ENCODE measurements around the gene SIGLEC12. TPM values are rescaled to one million over a fixed set of nuclear protein-coding genes. Genes with fewer than 3 reads are reported as not detected.

Gene SIGLEC12
- total and polyA plus RNA-seq, 9 of the 15 experiments (the other 6 are each of a cell fraction or from before 2014, with no cell fraction given): 0.08 to 1.3 (median 0.54) TPM

DNA sequence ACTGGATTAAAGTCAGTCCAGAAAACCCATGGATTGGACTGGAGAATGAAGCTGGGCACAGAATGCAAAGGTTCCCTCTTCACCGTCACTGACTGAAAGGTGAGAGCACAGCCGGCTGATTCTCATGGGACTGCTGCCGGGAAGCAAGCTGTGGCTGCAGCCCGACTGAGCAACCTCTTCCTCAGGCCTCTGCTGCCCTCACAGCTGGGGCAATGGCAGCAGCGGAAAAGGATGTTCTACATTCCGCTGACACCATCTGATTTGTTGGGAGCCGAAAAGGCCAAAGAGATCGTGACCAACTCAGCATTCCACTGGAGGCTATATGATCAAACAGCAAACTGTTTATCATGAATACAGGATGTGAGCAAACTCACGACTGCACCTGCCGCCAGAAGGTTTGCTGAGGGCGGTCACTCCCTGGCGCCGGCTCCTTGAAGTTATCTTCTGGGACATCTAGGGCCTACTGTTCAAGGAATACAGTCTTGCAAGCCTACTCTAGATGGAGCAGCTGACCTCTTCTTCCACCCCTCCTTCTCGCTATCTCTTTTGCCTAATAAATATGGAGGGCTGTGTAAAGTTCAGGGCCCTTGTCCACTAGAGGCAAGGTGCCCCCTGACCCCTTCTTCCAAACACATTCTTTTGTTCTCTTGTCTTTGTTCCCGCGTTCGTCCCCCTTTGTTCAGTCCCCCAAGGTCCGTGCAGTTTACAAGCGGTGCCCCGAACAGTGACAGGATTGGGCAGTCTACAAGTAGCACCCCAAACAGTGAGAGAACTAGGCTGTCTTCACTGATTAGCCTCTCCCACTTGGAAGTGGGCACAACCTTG, 49.5 kb upstream of the SIGLEC12 start (continued):
- TF ChIP-seq ZFP30 (CRISPR knock-in tag; IDR thresholded peaks at IDR 0.05; ENCODE audit: borderline replicate concordance) (no peak), ETV1 (tag; conservative IDR thresholded peaks at IDR 0.05; ENCODE audit: low read depth) (peak; percentile 39; the same call in 1 of the 2 replicates), SPI1 (IDR thresholded peaks at IDR 0.05; ENCODE audit: borderline replicate concordance, low read depth, low read length) (no peak), THRAP3 (IDR thresholded peaks at IDR 0.05; ENCODE audit: borderline replicate concordance) (0 out of 2 replicates have a peak, but pooled peaks have one; percentile 74), L3MBTL2 (IDR thresholded peaks at IDR 0.05) (peak; percentile 51; the same call in 1 of the 2 replicates), SMC3 (conservative IDR thresholded peaks at IDR 0.05; ENCODE audit: insufficient read depth, low read depth, low read length) (no peak), BCL6 (CRISPR knock-in tag; IDR thresholded peaks at IDR 0.05) (no peak), ZNF174 (CRISPR knock-in tag; IDR thresholded peaks at IDR 0.05) (no peak), JUND (IDR thresholded peaks at IDR 0.05; ENCODE audit: borderline replicate concordance, low read depth, low read length) (no peak), JUND (tag; IDR thresholded peaks at IDR 0.05; ENCODE audit: borderline replicate concordance, low read depth, low read length) (no peak), SIN3A (IDR thresholded peaks at IDR 0.05; ENCODE audit: borderline replicate concordance in 2 of 2, control insufficient read depth in 1 of 2, low read depth in 2 of 2, low read length in 2 of 2) (peak in 1 of 2 experiments; percentile 33; a peak in 1 of 4 replicates), MAZ (CRISPR knock-in tag; conservative IDR thresholded peaks at IDR 0.05 in 1 of 2, IDR thresholded peaks at IDR 0.05 in 1 of 2) (peak in 1 of 2 experiments; percentile 25; a peak in 1 of 4 replicates), GTF2A2 (tag; IDR thresholded peaks at IDR 0.05) (no peak), NFXL1 (CRISPR knock-in tag; IDR thresholded peaks at IDR 0.05) (no peak), RFX5 (IDR thresholded peaks at IDR 0.05; ENCODE audit: low read depth, low read length) (no peak), LEF1 (IDR thresholded peaks at IDR 0.05) (0 out of 2 replicates have a peak, but pooled peaks have one; percentile 26), GATA2 (CRISPR knock-in tag; IDR thresholded peaks at IDR 0.05) (peak; percentile 67; the same call in 1 of the 2 replicates), RBM17 (IDR thresholded peaks at IDR 0.05; ENCODE audit: borderline replicate concordance, low read depth, low read length) (no peak), MYC (IDR thresholded peaks at IDR 0.05; ENCODE audit: low read depth, low read length) (no peak), MYC (CRISPR knock-in tag; IDR thresholded peaks at IDR 0.05; ENCODE audit: borderline replicate concordance, low read depth) (peak; percentile 34; the same call in 1 of the 2 replicates), TCF3 (CRISPR knock-in tag; IDR thresholded peaks at IDR 0.05) (peak; percentile 9), GABPB1 (CRISPR knock-in tag; IDR thresholded peaks at IDR 0.05) (0 out of 2 replicates have a peak, but pooled peaks have one; percentile 17), TFAM (CRISPR knock-in tag; conservative IDR thresholded peaks at IDR 0.05) (no peak), ZNF589 (CRISPR knock-in tag; IDR thresholded peaks at IDR 0.05; ENCODE audit: low read depth) (0 out of 2 replicates have a peak, but pooled peaks have one; percentile 20), ZNF644 (tag; IDR thresholded peaks at IDR 0.05; ENCODE audit: low read depth) (peak; percentile 70; the same call in 1 of the 2 replicates)
- TF ChIP-seq, protein P1, sequence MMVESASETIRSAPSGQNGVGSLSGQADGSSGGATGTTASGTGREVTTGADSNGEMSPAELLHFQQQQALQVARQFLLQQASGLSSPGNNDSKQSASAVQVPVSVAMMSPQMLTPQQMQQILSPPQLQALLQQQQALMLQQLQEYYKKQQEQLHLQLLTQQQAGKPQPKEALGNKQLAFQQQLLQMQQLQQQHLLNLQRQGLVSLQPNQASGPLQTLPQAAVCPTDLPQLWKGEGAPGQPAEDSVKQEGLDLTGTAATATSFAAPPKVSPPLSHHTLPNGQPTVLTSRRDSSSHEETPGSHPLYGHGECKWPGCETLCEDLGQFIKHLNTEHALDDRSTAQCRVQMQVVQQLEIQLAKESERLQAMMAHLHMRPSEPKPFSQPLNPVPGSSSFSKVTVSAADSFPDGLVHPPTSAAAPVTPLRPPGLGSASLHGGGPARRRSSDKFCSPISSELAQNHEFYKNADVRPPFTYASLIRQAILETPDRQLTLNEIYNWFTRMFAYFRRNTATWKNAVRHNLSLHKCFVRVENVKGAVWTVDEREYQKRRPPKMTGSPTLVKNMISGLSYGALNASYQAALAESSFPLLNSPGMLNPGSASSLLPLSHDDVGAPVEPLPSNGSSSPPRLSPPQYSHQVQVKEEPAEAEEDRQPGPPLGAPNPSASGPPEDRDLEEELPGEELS (CRISPR knock-in tag; IDR thresholded peaks at IDR 0.05; ENCODE audit: borderline replicate concordance): no peak
- TF ChIP-seq, protein P2, sequence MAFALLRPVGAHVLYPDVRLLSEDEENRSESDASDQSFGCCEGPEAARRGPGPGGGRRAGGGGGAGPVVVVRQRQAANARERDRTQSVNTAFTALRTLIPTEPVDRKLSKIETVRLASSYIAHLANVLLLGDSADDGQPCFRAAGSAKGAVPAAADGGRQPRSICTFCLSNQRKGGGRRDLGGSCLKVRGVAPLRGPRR (CRISPR knock-in tag; IDR thresholded peaks at IDR 0.05): no peak

All from K562 (cell line).